ENCODE measurements around the gene IAH1. TPM values are rescaled to one million over a fixed set of nuclear protein-coding genes. Genes with fewer than 3 reads are reported as not detected.

The IAH1 gene
- total RNA-seq, 1 donor from 2014 or later, result 83.4 TPM

- TF ChIP-seq CTCF (conservative IDR thresholded peaks at IDR 0.05; ENCODE audit: low read depth, low read length), result no peak
- no peak for DNase-seq (ENCODE audit: low read depth)
- no peak overlapping the region for H3K4me3 ChIP-seq (ENCODE audit: low read depth, low read length)
Measured at GRCh38 chr2:9524291-9524690, 49.9 kb downstream of the IAH1 start.

- no peak for DNase-seq (ENCODE audit: low read depth)
- H3K4me3 ChIP-seq (ENCODE audit: low read depth, low read length), result no peak overlapping the region
- no peak for TF ChIP-seq CTCF (conservative IDR thresholded peaks at IDR 0.05; ENCODE audit: low read depth, low read length)
Measured at GRCh38 chr2:9525266-9525665, 50.9 kb downstream of the IAH1 start.

GRCh38 chr2:9527995-9528787 is 53.8 kb downstream of the IAH1 start:
- H3K4me3 ChIP-seq (ENCODE audit: low read depth, low read length), result no peak overlapping the region
- DNase-seq (ENCODE audit: low read depth), result no peak
- TF ChIP-seq CTCF (conservative IDR thresholded peaks at IDR 0.05; ENCODE audit: low read depth, low read length), result no peak

GRCh38 chr2:9532421-9532820 is 58.1 kb downstream of the IAH1 start:
- no peak for TF ChIP-seq CTCF (conservative IDR thresholded peaks at IDR 0.05; ENCODE audit: low read depth, low read length)
- DNase-seq (ENCODE audit: low read depth), result no peak
- H3K4me3 ChIP-seq (ENCODE audit: low read depth, low read length), result no peak overlapping the region

GRCh38 chr2:9533663-9534062 is 59.3 kb downstream of the IAH1 start:
- no peak overlapping the region for H3K4me3 ChIP-seq (ENCODE audit: low read depth, low read length)
- TF ChIP-seq CTCF (conservative IDR thresholded peaks at IDR 0.05; ENCODE audit: low read depth, low read length), result no peak
- DNase-seq (ENCODE audit: low read depth), result no peak

- no peak overlapping the region for H3K4me3 ChIP-seq (ENCODE audit: low read depth, low read length)
- no peak for TF ChIP-seq CTCF (conservative IDR thresholded peaks at IDR 0.05; ENCODE audit: low read depth, low read length)
- DNase-seq (ENCODE audit: low read depth), result no peak
Measured at GRCh38 chr2:9535177-9535576, 60.8 kb downstream of the IAH1 start.

GRCh38 chr2:9536504-9536903 is 62.2 kb downstream of the IAH1 start:
- DNase-seq (ENCODE audit: low read depth), result no peak
- no peak for TF ChIP-seq CTCF (conservative IDR thresholded peaks at IDR 0.05; ENCODE audit: low read depth, low read length)
- H3K4me3 ChIP-seq (ENCODE audit: low read depth, low read length), result no peak overlapping the region
